ENCODE measurements around the gene APLN. TPM values are rescaled to one million over a fixed set of nuclear protein-coding genes. Genes with fewer than 3 reads are reported as not detected.

The APLN gene
- total RNA-seq, 1 donor from 2014 or later: 15.9 TPM

- Histone ChIP-seq H3K4me1 (no peaks in the 10 kb centered on the region), H3K36me3 (no peaks in the 10 kb centered on the region), H3K27me3 (ENCODE audit: low read depth) (no peaks in the 10 kb centered on the region), H3K4me3 (no peak overlapping the region), H3K9me3 (replicated peaks) (no peaks in the 10 kb centered on the region), H3K27ac (replicated peaks) (no peak overlapping the region)
- no peak for TF ChIP-seq CTCF (IDR thresholded peaks at IDR 0.05; ENCODE audit: borderline replicate concordance)
- intact Hi-C loops (cut with micrococcal nuclease): no loop called here
- no peak for DNase-seq
Observed at GRCh38 chrX:129612396-129612795, 42.4 kb downstream of the APLN start.

GRCh38 chrX:129609395-129609794, 45.4 kb downstream of the APLN start:
- Histone ChIP-seq H3K36me3 (no peaks in the 10 kb centered on the region), H3K27me3 (ENCODE audit: low read depth) (no peaks in the 10 kb centered on the region), H3K9me3 (replicated peaks) (no peaks in the 10 kb centered on the region), H3K4me1 (no peaks in the 10 kb centered on the region), H3K4me3 (no peak overlapping the region), H3K27ac (replicated peaks) (no peak overlapping the region)
- TF ChIP-seq CTCF (IDR thresholded peaks at IDR 0.05; ENCODE audit: borderline replicate concordance): no peak
- intact Hi-C loops (cut with micrococcal nuclease): no loop called here
- no peak for DNase-seq

GRCh38 chrX:129608496-129608895, 46.3 kb downstream of the APLN start:
- DNase-seq: no peak
- Histone ChIP-seq H3K9me3 (replicated peaks) (no peaks in the 10 kb centered on the region), H3K27me3 (ENCODE audit: low read depth) (no peaks in the 10 kb centered on the region), H3K4me3 (no peak overlapping the region), H3K4me1 (no peaks in the 10 kb centered on the region), H3K36me3 (no peaks in the 10 kb centered on the region), H3K27ac (replicated peaks) (no peak overlapping the region)
- no peak for TF ChIP-seq CTCF (IDR thresholded peaks at IDR 0.05; ENCODE audit: borderline replicate concordance)
- intact Hi-C loops (cut with micrococcal nuclease): no loop called here

- no peaks in the 10 kb centered on the region for H3K36me3 ChIP-seq
- no peaks in the 10 kb centered on the region for H3K9me3 ChIP-seq (replicated peaks)
- H3K4me1 ChIP-seq: no peaks in the 10 kb centered on the region
- no peaks in the 10 kb centered on the region for H3K27me3 ChIP-seq (ENCODE audit: low read depth)
- H3K4me3 ChIP-seq: no peak overlapping the region
- intact Hi-C loops (cut with micrococcal nuclease): no loop called here
- peak overlapping the region; percentile 38 for H3K27ac ChIP-seq (replicated peaks)
- peak; percentile 71 for TF ChIP-seq CTCF (IDR thresholded peaks at IDR 0.05; ENCODE audit: borderline replicate concordance)
- no peak for DNase-seq
Observed at GRCh38 chrX:129606918-129607317, 47.8 kb downstream of the APLN start.

GRCh38 chrX:129600981-129601424, 53.8 kb downstream of the APLN start:
- H3K36me3 ChIP-seq: no peaks in the 10 kb centered on the region
- no peak for DNase-seq
- H3K9me3 ChIP-seq (replicated peaks): no peaks in the 10 kb centered on the region
- TF ChIP-seq CTCF (IDR thresholded peaks at IDR 0.05; ENCODE audit: borderline replicate concordance): peak; percentile 65
- H3K27me3 ChIP-seq (ENCODE audit: low read depth): no peaks in the 10 kb centered on the region
- intact Hi-C loops (cut with micrococcal nuclease): no loop called here
- peak overlapping the region; percentile 40 for H3K27ac ChIP-seq (replicated peaks)
- H3K4me1 ChIP-seq: no peaks in the 10 kb centered on the region
- H3K4me3 ChIP-seq: no peak overlapping the region

GRCh38 chrX:129599996-129600395, 54.8 kb downstream of the APLN start:
- no peak for DNase-seq
- no peak for TF ChIP-seq CTCF (IDR thresholded peaks at IDR 0.05; ENCODE audit: borderline replicate concordance)
- Histone ChIP-seq H3K4me3 (no peak overlapping the region), H3K4me1 (no peaks in the 10 kb centered on the region), H3K36me3 (no peaks in the 10 kb centered on the region), H3K9me3 (replicated peaks) (no peaks in the 10 kb centered on the region), H3K27ac (replicated peaks) (no peak overlapping the region), H3K27me3 (ENCODE audit: low read depth) (no peaks in the 10 kb centered on the region)
- intact Hi-C loops (cut with micrococcal nuclease): no loop called here
